ENCODE results near the gene ZKSCAN8.
"Not testable (repeated sequence)": the region's sequence is repeated elsewhere in the genome, so short reads cannot be mapped to it uniquely, and the experiment has no call there.

ZKSCAN8 gene

GRCh38 chr6:28141500-28142329 lies at the start of gene ZKSCAN8:
Gene ZKSCAN8, plus strand, starts transcription at chr6:28141883. Its CDS starts 6,525 bp downstream, at chr6:28148408.
- peak; percentile 58 for DNase-seq

- not testable (repeated sequence) for DNase-seq
Measured at GRCh38 chr6:28102222-28102621, 39.5 kb upstream of the ZKSCAN8 start.

- not testable (repeated sequence) for DNase-seq
Measured at GRCh38 chr6:28102699-28103098, 39.0 kb upstream of the ZKSCAN8 start.

GRCh38 chr6:28104392-28105244 lies 37.1 kb upstream of the ZKSCAN8 start:
- peak; percentile 71 for DNase-seq

- no peak for DNase-seq
Measured at GRCh38 chr6:28105245-28105639, 36.4 kb upstream of the ZKSCAN8 start.

- no peak for DNase-seq
Measured at GRCh38 chr6:28107506-28107905, 34.2 kb upstream of the ZKSCAN8 start.

GRCh38 chr6:28111964-28112363 lies 29.7 kb upstream of the ZKSCAN8 start:
- no peak for DNase-seq

GRCh38 chr6:28115799-28116198 lies 25.9 kb upstream of the ZKSCAN8 start:
- no peak for DNase-seq

- no peak for DNase-seq
Measured at GRCh38 chr6:28117386-28118050, 24.2 kb upstream of the ZKSCAN8 start.

GRCh38 chr6:28118217-28118616 lies 23.5 kb upstream of the ZKSCAN8 start:
- no peak for DNase-seq

- DNase-seq: no peak
Measured at GRCh38 chr6:28121876-28122275, 19.8 kb upstream of the ZKSCAN8 start.

GRCh38 chr6:28122283-28122682 lies 19.4 kb upstream of the ZKSCAN8 start:
- not testable (repeated sequence) for DNase-seq

- DNase-seq: peak; percentile 51
Measured at GRCh38 chr6:28124350-28124970, 17.2 kb upstream of the ZKSCAN8 start, which contains the start of gene ZSCAN16. Gene ZSCAN16, plus strand, starts transcription at chr6:28124609. Its CDS starts 835 bp downstream, at chr6:28125444.

GRCh38 chr6:28124971-28125353 lies 16.7 kb upstream of the ZKSCAN8 start:
- no peak for DNase-seq

- no peak for DNase-seq
Measured at GRCh38 chr6:28125401-28125800, 16.3 kb upstream of the ZKSCAN8 start.

GRCh38 chr6:28134015-28134414 lies 7.7 kb upstream of the ZKSCAN8 start:
- DNase-seq: no peak

GRCh38 chr6:28134716-28135115 lies 7.0 kb upstream of the ZKSCAN8 start:
- DNase-seq: no peak

GRCh38 chr6:28135393-28135792 lies 6.3 kb upstream of the ZKSCAN8 start:
- DNase-seq: no peak

- peak; percentile 60 for DNase-seq
Measured at GRCh38 chr6:28136585-28137504, 4.8 kb upstream of the ZKSCAN8 start.

GRCh38 chr6:28137505-28137981 lies 4.1 kb upstream of the ZKSCAN8 start:
- DNase-seq: peak; percentile 17

- DNase-seq: no peak
Measured at GRCh38 chr6:28139860-28140543, 1.7 kb upstream of the ZKSCAN8 start.

Data from activated T-cell treated with anti-CD3 and anti-CD28 coated beads for 4 hours (primary cell).